HG02870 (cell line): ENCODE data around the gene RNF14.
"Not testable (repeated sequence)": the region's sequence is repeated elsewhere in the genome, so short reads cannot be mapped to it uniquely, and the experiment has no call there.

Source experiments
- ATAC-seq: cut with Tn5 transposase; IDR thresholded peaks from one replicate; pipeline ENCODE4 v1.9.1; 2021; ENCODE audit warnings: mild to moderate bottlenecking, moderate library complexity; ENCODE audit not compliant: unreplicated experiment

RNF14 gene

DNA sequence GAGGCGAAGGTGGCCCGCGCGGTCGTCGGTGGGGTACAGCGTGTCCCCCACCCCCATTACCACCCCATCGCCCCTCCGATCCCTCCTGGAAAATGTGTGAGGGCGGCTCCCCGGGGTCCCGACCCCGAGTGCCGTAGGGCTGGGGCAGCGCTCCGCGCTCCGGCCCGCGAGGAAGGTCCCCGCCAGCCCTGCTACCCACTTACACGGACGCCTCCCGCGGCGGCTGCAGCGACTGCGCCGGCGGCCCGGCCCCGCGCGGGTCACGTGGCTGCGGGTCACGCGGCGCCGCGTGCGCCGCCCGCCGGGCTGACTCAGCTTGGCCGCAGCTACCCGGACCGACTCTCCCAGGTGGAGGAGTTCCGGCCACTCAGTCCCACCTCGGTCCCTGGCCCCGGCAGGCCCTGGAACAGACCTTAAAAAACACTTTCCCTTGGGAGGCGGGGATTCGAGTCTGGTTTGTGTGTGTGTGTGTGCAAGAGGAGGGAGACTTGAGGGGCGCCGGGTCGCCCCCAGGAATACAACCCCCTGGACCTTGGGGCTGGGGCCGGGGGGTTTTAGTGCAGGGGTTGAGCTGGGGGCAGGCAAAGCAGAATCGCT is 44.0 kb downstream of the RNF14 start, which contains the start of gene GNPDA1:
Gene GNPDA1, minus strand, starts transcription at position 236 of the 597 bp plus-strand sequence. CDS start 992 bp downstream, outside the sequence.
- ATAC-seq = peak; percentile 46

DNA sequence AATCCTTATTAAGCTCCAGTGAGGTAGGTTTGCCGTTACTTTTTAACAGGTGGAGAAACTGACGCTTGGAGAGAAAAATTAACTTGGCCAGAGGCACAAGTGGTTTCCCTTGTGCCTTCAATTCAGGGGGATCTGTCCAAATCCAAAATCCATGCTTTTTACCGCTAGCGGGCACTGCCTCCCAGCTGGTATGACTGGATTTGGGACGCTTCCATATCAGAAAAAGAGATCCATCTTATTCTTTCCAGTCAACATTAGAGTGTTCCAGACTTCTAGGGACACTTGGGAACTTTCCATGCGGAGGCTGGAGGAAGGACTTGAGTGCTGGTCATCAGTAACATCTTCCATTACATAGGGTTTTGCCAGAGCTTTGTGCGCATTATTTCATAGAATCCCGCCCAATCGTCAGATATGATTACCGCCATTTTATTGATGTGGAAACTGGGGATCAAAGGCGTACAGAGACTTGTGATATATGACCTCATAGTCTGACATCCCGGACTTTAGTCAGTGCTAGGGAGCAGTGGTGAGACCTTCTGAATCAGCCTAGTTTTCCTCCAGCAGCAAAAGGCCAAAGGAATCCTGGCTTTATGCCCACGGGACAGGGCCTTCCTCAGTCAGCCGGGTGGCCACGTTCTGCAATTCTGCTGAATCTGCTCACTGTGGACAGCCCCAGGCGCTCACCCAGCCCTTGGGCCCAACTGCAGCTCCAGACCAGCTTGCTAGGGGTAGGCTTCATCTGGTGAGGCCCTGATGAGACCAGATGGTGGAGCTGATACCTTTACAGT is 45.0 kb downstream of the RNF14 start:
- no peak for ATAC-seq

DNA sequence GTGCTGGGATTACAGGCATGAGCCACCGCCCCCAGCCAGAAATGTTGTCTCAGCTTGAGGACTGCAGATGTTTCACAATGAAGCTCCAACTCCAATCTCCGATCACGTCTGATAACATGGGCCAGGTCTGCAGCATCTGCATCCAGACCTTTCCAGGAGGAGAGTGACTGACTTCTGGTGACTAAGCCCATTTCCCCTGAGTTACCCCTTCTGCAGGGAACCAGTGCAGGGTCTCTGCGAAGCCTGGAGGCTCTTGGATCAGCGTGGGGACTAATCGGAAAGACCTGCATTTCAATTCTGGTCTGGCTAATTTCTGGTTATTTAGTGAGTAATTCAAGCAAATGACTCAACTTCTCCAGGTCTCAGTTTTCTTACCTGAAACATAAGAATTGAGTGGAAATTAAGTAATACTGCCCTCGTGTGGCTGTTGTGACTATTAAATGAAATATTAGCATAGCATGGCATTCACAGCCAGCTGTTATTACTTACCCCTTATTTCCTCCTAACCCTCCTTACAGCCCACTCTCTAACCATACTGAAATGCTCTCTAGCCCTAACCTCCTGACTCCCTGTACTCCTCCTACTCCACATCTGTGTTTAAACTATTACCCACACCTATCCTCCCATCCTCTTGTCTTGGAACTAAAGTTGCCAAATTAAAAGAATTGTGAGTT is 46.1 kb downstream of the RNF14 start:
- ATAC-seq = peak; percentile 34

DNA sequence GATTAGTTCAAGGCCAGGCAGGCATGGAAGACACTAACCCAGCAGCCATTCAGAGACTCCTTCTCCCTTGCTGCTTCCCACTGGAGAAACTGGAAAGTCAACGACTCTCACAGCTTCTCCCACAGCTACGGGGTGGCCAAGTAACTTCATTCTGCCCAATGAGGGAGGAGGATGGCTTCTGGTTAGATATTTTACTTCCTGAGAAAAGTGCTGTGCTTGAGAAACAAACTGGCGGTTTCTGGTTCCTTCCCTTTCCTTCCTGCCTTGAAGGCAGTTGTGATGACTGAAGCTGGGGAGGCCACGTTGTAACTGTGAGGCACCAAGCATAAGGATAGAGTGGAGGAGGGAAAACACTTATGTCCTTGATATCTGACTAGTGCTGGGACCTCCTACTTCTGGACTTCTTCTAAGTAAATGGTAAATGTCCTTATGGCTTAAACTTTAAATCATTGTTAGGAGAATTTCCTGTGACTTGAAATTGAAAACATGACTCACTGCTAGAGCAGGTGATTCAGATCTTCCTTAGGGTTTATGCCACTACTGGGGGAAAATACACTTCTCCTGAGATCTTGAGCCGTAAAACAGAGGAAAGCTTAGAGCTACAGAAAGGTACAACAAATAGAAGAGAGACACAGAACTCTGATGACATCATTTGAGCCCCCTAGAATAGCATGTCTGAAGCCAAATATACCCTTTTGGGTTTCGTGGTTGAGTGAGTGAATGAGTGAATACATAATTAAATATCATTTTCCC is 47.1 kb downstream of the RNF14 start:
- peak; percentile 40 for ATAC-seq

DNA sequence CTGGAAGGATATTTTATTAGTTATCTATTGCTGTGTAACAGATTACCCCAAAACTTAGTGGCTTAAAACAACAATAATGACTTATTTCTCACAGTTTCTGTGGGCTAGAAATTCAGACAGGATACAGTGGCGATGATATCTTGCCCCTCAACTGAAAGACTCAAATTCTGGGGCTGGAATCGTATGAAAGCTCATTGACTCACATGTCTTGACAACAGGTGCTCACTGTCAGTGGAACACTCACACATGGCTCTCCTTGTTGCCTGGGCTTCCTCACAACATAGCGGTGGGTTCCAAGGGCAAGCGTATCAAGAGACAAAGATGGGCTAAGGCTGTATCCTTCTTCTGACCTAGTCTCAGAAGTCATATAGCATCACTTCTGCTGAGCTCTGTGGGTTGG is 47.7 kb downstream of the RNF14 start:
- peak; percentile 21 for ATAC-seq

DNA sequence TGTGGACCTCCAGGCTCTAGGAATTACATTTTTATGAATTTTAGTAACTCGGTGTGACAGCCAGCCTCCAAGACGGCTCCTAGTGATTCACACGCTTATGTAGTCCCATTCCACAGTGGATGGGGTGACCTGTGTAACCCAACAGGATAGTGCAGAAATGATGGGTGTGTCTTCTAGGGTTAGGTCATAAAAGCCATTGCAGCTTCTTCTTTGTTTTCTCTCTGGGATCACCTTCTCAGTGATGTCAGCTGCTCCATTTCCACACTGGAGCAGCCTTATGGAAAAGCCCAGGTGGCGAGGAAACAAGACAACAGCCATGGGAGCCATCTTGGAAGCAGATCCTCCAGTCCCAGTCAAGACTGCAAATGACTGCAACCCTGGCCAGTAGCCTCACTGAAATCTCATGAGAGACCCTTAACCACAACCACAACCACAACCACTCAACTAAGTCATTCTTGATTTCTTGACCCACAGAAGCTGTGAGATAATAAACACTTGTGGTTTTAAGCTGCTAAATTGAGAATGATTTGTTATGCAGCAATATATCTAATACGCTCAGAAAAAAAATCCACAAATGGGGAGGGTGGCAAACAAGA is 49.0 kb downstream of the RNF14 start:
- ATAC-seq = no peak

DNA sequence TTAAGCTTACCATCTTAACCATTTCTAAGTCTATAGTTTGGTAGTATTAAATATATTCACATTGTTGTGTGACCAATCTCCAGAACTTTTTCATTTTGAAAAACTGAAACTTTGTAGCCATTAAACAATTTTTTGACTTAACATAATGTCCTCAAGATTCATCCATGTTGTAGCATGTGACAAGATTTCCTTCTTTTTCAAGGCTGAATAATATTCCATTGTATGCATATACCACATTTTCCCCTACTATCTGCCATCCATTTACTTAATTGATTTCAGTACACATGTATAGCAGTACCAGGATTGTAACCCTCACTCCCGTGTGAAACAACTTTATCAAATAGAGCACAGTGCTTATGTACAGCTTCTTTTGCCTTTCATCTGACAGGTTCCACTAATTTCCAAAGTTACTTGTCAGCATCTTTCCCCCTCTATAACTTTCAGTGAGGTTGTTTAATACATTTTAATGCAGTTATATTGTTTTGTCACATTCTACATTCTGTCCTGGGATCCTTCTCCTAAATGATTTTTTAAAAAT is 51.3 kb downstream of the RNF14 start:
- no peak for ATAC-seq

DNA sequence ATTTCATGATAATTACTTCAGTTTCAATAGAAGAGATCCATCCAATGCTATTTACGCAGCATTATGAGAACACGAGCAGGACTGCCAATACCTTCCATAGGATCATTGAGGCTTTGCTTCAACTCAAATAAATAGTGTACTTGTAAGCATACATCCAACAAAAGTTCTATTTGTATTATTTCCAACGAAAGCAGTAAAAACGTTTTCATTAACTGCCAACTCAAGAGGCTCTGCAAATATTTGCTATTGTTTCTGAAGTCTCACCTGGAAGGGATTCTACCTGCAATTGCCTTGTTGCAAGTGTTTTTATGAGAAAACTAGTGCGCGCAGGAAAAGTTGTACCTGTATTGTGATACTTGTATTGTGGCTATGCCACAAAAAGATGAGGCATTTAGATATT is 54.9 kb downstream of the RNF14 start:
- ATAC-seq = no peak

DNA sequence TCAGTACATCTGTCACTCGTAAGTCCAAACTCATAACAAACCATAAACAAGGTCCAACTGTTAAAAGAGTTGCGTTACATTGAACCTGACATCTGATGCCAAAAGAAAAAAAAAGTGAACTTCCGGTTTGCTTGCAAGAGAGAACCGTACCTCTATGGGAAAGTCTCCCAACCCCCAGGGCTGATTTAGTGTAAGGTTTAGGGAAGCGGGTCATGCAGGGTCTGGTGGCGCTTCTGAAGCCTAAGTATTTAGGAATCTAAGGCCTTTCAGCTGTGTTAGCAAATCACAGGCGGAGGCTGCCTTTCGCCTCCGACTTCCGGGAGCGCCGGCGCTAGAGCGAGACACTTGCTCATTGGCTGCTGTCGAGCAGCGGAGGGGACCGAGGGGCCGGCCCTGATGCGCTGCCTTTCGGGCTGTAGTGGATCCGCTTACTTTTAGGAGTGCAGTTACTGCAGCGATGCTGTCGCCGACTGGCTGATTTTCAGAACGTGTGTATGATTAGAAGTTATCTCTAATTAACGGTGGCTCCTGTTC is 55.9 kb downstream of the RNF14 start:
- peak; percentile 100 for ATAC-seq

DNA sequence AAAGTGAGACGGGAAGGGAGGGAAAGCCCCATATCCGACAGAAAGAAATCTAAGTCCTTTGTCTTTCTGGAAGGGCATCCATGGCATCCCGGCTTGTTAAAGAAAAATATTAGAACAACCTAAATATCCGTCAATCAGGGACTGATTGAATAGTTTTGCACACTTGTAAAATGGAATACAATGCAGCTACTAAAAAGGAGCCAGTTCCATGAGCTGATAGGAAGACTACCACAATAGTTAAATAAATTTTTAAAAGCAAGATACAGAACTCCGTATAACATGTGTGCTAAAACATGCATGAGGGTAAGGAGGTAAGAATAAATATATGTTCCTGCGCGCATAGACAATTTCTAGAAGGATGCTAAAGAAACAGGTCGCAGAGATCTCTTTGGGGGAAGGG is 56.7 kb downstream of the RNF14 start:
- ATAC-seq = no peak

DNA sequence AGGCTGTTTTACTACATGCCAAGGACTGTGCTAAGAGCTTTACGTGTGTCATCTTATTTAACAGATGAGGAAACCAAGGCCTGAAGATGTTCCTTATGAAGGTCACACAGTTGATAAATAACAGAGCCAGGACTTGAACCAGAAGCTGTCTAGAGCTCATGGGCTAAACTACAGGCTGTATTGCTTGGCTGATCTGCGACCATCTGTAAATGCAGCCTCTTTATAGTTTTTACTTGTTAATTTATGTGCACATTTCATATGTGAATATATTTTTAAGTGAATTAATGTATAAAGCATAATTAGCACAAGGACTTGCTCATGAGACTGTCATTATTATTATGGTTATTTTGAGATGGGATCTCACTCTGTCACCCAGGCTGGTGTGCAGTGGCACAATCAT is 63.2 kb downstream of the RNF14 start:
- ATAC-seq = no peak

DNA sequence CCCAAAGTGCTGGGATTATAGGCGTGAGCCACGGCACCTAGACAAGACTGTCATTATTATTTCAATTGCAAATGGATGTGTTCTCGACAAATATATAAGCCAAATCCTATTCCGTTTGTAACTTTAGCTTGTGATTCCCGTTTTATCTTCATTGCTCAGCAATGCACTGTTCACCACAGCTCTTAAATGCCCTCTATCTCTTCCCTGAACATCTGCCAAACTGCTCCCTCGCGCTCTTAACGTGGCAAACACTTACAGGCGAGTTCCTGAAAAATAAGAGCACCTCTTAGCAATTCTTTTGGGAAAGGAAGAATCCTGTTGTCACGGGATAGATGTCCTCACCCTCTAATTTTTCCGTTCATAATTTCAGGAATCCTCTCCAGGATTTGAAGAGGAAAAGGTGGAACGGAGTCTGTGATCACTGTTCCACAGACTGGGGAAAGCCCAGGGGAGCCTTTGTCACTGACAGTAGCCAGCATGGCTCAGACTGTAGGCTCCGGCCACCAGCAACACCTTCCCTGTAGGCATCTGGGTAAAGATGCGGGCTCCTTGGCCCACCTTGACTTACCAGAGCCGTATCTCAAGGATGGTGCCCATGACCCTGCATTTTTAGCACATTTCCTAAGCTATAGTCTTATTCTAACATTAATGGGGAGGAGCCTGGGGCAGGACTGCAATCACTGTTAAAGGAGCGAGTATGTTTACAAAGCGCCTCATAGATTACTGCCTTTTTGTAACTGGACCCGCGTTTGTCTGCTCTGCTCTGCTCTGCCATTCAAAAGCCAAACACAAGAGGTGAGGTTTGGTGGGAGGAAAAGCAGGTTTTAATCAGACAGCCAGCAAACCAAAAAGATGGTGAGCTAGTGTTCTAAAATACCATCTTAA is 64.1 kb downstream of the RNF14 start:
- no peak for ATAC-seq

DNA sequence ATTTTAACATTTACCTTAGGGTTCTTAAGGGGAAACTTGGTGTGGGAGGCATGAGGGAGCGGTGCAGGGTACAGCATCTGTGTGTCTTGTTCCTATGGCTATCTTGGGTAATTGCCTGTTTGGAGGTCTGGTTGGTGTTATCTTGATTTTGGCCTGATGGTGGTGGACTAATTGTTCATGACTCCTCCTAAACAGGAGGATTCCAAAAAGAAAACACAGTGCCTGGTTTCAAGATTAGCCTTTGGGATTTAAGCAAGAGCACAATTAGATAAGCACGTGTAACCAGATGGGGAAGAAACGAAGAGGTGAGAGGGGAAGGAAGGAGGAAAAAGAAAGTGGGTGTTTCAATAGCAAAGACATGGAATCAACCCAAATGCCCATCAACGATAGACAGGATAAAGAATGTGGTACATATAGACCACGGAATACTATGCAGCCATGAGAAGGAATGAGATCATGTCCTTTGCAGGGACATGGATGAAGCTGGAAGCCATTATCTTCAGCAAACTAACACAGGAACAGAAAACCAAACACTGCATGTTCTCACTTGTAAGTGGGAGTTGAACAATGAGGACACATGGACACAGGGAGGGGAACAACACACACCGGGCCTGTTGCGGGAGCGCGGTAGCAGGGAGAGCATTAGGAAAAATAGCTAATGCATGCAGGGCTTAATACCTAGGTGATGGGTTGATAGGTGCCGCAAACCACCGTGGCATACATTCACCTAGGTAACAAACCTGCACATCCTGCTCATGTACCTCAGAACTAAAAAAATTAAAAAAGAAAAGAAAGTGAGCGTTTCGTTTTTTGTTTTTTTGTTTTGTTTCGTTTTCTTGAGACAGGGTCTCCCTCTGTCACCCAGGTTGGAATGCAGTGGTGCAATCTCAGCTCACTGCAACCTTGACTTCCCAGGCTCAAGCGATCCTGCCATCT is 65.0 kb downstream of the RNF14 start:
- not testable (repeated sequence) for ATAC-seq

DNA sequence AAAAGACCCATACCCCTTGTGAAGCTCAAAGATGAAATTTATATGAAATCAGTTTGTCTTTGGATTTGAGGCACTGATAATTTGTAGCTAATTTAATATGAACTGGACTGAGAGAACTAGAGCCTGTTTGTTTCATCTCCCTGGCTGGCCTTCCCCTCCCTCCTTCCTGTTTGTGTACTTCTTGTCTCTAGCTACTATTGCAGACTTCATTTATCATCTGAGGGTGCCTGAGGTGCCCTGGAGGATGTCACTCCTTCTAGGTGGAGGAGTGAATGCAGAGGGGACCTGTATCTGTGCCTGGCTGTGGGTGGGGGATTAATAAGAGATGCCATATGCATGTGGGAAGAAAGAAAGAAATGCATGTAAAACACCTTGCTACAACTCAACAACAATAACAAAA is 66.1 kb downstream of the RNF14 start:
- no peak for ATAC-seq

DNA sequence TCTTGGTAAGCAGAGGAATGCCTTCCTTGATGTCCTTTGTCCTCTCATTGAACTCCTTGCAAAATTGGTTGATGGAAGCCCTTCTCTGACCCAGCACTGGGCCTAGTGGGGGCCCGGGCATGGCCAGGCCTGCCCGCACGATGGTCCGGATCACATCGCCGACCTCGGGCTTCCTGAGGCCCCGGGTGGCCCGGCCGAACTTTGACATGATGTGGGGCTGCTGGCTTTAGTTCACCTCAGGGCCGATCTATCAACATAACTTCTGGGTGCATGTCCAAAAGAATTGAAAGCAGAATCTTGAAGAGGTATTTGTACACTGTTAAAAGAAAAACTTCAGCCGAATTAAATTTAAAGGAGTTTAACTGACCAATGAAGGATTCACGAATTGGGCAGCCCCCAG is 68.0 kb downstream of the RNF14 start:
- no peak for ATAC-seq

DNA sequence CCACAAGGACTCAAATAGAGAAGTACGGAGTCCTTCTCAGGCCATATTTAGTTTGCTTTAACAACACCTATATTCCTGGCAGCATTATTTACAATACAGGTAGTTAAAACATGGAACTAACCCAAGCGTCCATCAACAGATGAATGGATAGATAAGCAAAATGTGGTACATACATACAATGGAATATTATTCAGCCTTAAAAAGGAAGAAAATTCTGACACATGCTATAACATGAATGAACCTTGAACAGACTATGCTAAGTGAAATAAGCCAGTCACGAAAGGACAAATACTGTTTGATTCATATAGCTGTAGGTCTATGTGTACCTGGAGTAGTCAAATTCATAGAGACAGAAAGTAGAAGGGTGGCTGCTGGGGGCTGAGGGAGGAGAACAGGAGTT is 68.7 kb downstream of the RNF14 start:
- not testable (repeated sequence) for ATAC-seq

DNA sequence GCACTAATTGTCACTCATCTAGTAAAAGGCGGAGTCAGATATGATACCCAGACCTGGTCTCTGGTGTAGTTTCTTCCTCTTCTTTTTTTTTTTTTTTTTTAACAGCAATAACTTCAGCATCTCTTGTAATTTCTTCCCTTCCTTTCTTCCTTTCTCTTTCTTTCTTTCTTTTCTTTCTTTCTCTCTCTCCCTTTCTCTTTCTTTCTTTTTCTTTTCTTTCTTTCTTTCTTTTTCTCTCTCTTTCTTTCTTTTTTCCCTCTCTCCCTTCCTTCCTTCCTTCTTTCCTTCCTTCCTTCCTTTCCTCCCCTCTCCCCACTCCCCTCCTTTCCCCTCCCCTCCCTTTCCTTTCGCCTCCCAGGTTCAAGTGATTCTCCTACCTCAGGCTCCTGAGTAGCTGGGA is 69.8 kb downstream of the RNF14 start:
- no peak for ATAC-seq
